GM19468 (cell line): Measurements from ENCODE around the gene ARMH3.

Experiments used
- ATAC-seq: cut with Tn5 transposase; IDR thresholded peaks from one replicate; pipeline ENCODE4 v1.9.1; 2021; ENCODE audit warnings: mild to moderate bottlenecking, moderate library complexity, moderate number of reproducible peaks; ENCODE audit not compliant: unreplicated experiment; ENCODE audit errors: extremely low read depth

ARMH3 gene

GRCh38 chr10:101902032-101902819 is 153.7 kb downstream of the ARMH3 start:
- ATAC-seq, result no peak

DNA sequence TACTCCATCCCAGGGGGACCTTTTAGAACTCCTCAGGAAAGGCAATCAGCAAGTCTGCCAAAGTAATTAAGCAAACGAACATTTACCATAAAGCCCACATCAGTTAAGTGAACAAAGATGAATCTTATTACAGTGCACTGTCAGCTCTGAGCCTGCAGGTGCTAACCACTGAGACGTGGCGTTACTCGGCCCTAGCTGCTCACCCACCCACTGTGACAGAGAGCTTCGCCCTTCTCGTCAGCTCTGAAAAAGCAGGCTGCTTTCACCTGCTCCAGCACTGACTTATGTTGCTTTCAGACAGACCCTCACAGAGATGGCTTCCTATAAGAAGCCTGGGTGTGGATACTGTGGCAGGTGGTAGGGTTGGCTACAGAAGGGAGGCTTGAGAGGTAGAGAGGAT is 154.6 kb downstream of the ARMH3 start:
- ATAC-seq, result peak; percentile 42

DNA sequence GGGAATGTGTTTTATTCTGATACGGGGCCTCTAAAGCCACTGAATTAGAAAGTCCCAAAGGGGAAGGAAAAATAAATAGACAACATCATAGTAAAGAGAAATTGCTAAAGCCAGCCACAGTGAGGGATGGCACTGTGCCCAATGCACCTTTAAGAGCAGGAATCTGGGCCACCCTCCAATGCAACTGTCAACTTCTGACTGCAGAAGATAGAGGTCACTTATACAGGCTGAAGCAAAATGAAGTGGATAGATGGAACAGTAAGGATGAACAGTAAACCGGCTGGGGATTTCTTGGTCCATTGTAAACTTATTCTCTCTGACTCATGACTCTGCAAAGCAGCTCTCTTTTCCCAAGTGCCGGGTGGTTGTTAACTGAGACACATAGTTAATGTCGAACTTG is 158.3 kb downstream of the ARMH3 start:
- no peak for ATAC-seq

GRCh38 chr10:101896225-101896877 is 159.6 kb downstream of the ARMH3 start:
- ATAC-seq, result no peak

GRCh38 chr10:101895781-101896180 is 160.2 kb downstream of the ARMH3 start:
- ATAC-seq, result no peak

DNA sequence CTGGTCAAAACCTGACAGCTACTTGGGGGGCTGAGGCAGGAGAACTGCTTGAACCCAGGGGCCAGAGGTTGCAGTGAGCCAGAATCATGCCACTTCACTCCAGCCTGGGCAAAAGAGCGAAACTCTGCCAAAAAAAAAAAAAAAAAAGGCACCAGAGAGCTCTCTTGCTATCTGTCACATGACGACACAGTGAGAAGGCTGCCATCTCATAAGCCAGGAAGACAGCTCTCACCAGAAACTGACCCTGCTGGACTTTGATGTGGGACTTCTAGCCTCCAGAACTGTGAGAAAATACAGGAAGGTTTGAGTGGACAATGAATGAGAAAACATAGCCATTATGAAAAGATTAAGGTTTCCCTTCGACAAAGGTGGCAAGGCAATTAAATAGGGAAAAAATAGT is 161.2 kb downstream of the ARMH3 start:
- no peak for ATAC-seq

DNA sequence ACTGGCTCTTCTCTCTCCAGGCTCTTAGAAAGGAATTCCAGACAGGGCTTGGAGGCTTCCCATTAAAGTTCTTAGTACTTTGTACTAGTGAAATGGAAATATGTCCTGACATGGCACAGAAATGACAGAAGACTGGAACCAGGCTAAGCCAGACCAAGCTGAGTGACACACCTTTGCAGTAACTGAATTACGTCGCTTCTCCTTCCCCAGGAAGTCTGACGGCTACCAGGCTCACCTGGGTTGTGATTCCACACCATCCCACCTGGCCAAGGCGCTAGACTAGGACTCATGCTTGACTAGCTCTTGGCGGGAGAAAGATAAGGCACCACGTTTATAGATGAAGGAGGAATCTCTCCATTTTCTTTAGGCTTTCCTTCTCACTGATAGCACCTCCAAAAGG is 161.7 kb downstream of the ARMH3 start:
- no peak for ATAC-seq

DNA sequence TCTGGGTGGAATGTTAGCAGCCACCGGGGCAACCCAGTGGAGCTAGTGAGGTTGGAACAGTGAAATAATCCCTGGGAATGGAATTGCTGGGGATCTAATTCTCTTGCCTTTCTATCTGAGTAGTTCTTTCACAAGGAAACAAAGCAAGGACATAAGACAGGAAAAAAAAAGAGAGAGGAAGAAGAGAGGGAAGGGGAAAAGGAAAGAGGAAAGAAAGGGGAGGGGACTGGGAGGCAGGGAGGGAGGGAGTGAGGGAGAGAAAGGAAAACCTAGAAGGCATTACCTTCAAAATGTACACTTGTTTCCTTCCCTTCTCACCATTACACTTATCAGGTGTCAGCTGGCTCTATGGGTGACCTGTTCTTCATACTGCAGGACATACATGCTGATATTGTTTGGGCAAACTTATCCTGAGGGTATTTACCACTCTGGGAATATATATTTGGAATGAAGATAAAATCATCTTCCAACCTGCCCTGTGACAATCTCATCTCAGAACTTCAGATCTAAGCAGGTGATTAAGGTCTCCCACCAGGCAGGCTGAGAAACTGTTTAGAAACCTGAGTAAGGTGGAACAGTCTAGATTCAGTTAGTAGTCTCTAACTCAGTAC is 162.4 kb downstream of the ARMH3 start:
- ATAC-seq, result no peak

GRCh38 chr10:101892782-101893391 is 163.1 kb downstream of the ARMH3 start:
- no peak for ATAC-seq

DNA sequence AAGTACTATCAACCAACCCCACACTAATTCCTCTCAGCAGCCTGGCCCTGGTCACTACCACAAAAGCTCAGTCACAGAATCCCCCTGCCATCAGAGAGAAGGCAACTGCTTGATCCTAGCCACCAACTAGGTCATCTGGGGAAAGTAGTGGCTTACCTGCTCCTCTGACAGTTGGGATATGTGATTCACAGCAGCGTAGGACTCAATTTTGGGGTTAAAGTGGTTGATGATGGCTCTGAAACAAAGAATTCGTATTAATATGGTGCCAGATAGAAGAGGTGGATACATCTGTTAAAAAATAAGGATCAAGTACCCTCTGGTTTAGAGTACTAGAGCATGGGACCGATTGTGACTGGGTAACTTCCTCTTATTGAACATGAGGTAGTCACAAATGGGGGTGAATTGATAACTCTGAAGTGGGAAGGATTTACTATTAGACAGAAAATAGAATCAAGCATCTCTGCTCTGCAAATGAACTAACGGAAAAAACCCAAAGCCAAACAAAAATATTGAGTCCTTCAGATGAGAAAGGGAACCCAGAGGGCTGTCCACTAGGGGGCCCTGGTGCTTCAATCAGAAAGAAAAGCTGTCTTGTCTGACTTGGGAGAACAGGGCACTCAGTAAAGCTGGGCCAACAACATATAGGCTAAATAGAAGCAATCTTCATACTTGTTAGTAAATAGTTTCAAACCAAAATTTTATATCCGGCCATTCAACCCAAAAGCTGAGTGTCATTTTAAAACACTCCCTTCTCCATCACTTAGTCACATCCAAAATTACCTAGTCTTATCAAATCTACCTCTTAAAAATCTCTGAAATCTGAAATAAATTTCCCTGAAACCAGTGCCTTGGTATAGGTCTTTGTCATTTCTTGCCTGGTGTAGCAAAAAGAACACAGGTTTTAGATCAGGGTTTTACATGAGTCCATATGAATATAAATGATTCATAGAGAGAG is 166.4 kb downstream of the ARMH3 start:
- ATAC-seq, result no peak

GRCh38 chr10:101888251-101888949 is 167.6 kb downstream of the ARMH3 start:
- no peak for ATAC-seq

GRCh38 chr10:101887775-101888174 is 168.2 kb downstream of the ARMH3 start:
- ATAC-seq, result no peak

DNA sequence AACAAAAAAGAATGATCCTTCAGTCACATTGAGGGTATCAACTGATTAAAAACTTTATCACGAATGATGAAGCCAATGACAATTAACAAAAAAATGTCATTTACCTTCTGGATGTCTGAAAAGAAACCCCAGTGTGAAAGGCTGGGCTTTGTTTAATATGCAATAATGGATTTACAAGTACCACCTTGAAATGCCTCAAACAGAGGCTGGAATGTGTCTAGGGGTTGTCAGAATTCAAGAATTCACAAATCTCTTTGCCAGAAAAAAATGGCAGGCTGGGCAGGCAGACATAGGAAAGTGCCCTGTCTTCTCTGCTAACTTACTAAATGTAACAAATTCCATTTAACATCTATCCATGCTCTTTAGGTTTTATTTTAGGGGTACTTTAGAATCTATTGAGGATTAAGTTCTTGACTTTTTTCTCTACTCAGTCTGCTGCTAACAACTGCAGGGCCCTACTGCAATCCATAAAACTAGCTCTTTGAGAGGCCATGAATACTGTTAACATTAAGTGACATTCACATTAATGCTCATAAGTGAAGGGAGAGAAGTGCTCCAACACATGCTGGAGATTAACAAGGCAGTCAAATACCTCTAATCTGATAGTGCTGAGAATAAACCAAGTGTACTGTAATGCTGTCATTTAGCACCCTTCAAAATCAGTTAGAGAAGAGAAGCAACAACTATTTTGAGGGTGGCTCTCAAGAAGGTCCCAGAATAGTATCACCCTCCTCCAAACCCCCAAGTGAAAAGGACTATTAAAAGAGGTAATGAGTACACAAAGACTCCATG is 169.3 kb downstream of the ARMH3 start:
- no peak for ATAC-seq

GRCh38 chr10:101881036-101881774 is 174.8 kb downstream of the ARMH3 start:
- ATAC-seq, result no peak

DNA sequence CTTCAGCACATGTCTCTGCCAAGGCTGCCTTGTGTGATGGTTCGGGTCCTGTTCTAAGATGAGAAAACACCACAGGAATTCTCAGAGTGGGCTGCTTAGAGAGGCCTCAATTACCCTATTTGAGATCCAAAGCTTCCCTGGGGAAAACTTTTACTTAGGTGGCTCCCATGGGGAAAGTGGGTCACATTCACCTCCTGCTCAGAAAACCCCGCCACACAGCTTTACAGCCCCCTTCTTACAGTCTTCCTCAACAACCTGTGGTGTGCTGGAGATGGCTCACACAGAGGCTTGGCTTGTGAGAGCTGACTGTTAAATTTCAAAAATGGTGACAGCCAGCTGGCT is 175.8 kb downstream of the ARMH3 start:
- ATAC-seq, result no peak

DNA sequence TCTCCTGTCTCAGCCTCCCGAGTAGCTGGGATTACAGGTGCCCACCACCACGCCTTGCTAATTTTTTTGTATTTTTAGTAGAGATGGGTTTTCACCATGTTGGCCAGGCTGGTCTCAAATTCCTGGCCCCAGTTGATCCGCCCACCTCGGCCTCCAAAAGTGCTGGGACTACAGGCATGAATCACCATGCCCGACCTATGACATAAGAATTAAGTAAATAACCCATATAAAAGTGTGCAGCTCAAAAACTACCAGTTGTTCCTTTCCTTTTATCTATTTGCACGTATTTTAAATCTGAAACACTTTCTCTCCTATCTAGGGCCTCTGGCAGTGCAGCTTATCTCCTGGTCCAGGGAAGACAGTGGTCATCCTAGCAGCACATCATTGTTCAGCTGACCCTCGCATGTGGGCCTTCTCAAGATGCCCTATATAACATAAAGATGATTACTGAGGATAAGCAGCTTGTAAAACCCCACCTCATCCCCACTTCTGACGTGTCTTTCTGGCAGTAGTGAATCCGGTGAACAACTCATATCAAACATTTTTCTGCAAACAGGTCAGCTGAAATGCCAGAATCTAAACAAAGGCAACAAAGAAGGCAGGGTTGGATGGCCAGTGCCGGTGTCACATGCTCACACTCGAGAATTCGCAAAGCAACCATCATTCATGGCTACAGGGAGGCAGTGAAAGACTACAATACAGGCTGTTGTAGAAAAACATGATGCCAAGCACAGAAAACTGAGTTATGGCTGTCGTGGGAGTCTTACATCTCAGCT is 176.3 kb downstream of the ARMH3 start:
- no peak for ATAC-seq

- ATAC-seq, result no peak
These were observed 177.1 kb downstream of the ARMH3 start for GRCh38 chr10:101878869-101879268.
